Left ventricle myocardium inferior (tissue), 1 donor: ENCODE results near the gene KRTAP10-6. TPM values are rescaled to one million over a fixed set of nuclear protein-coding genes. Genes with fewer than 3 reads are reported as not detected.
"Not testable (repeated sequence)": the region's sequence is repeated elsewhere in the genome, so short reads cannot be mapped to it uniquely, and the experiment has no call there.

Experiments
- DNase-seq: peaks from one replicate; pipeline ENCODE4 v3.0.0-alpha.2; 2020
- H3K27ac ChIP-seq: fragments of 200-600 bp; replicated peaks from 2 replicates; pipeline ENCODE4 v1.8.0; 2021
- H3K27me3 ChIP-seq: fragments of 200-600 bp; 2 replicates; pipeline ENCODE4 v1.8.0; 2021; ENCODE audit warnings: low read depth
- H3K36me3 ChIP-seq: fragments of 200-600 bp; 2 replicates; pipeline ENCODE4 v1.8.0; 2021
- H3K4me1 ChIP-seq: fragments of 200-600 bp; 2 replicates; pipeline ENCODE4 v1.8.0; 2021
- H3K4me3 ChIP-seq: fragments of 200-600 bp; 2 replicates; pipeline ENCODE4 v1.8.0; 2021; ENCODE audit warnings: mild to moderate bottlenecking, moderate library complexity
- H3K9me3 ChIP-seq: fragments of 200-600 bp; replicated peaks from 2 replicates; pipeline ENCODE4 v1.8.0; 2021
- intact Hi-C: fragments of 100-400 bp; cut with micrococcal nuclease; formaldehyde crosslinking; loops from one replicate; pipeline ENCODE4 v1.11.0; 2022
- total RNA-seq: library from RNA; stranded (reverse); fragmentation: NEBNext Ultra II Directional; extraction: Animal tissue kit (Norgen Biotek cat#: 25700); gene quantifications from one replicate; pipeline ENCODE4 v1.2.1, GENCODE V29; 2021
- TF ChIP-seq, protein P1 (sequence below): fragments of 200-600 bp; IDR thresholded peaks from 2 replicates; pipeline ENCODE4 v1.8.0; 2021; ENCODE audit warnings: antibody characterized with exemption, mild to moderate bottlenecking, borderline replicate concordance
- donor health status: DM: no; HTN: yes; CAD: no; lungs with severe emphysema.

KRTAP10-6 gene
- total RNA-seq, 1 donor from 2014 or later = not detected

GRCh38 chr21:44555200-44555875, 37.0 kb downstream of the KRTAP10-6 start:
- Histone ChIP-seq H3K27me3 (peaks cover 70% of the 10 kb centered on the region), H3K9me3 (peaks cover 13% of the 10 kb centered on the region), H3K4me3 (no peak overlapping the region), H3K4me1 (no peaks in the 10 kb centered on the region), H3K27ac (no peak overlapping the region), H3K36me3 (no peaks in the 10 kb centered on the region)
- TF ChIP-seq, protein P1, sequence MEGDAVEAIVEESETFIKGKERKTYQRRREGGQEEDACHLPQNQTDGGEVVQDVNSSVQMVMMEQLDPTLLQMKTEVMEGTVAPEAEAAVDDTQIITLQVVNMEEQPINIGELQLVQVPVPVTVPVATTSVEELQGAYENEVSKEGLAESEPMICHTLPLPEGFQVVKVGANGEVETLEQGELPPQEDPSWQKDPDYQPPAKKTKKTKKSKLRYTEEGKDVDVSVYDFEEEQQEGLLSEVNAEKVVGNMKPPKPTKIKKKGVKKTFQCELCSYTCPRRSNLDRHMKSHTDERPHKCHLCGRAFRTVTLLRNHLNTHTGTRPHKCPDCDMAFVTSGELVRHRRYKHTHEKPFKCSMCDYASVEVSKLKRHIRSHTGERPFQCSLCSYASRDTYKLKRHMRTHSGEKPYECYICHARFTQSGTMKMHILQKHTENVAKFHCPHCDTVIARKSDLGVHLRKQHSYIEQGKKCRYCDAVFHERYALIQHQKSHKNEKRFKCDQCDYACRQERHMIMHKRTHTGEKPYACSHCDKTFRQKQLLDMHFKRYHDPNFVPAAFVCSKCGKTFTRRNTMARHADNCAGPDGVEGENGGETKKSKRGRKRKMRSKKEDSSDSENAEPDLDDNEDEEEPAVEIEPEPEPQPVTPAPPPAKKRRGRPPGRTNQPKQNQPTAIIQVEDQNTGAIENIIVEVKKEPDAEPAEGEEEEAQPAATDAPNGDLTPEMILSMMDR = no peak
- no peak for DNase-seq
- intact Hi-C loops = no loop called here

DNA sequence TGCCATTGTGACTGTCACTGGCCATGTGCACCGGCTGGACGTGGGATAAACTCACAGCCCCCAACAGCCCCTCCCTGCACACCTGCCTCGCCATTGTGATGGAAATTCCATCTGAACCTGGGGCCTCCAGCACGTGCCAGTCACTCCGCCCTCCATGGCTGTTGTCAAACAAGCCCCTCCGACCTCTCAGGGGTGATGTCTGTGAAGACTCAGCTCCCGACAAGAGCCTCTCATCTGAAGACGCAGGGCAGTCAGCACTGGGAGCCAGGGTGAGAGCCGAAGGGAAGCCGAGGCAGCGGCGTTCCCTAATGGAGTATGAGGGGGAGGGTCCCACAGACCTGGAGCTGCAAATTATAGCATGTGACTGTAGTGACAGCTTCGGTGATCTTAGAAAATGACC, 39.6 kb downstream of the KRTAP10-6 start:
- TF ChIP-seq, protein P1 = no peak
- no peak for DNase-seq
- Histone ChIP-seq H3K27ac (no peak overlapping the region), H3K4me3 (no peak overlapping the region), H3K4me1 (no peaks in the 10 kb centered on the region), H3K36me3 (no peaks in the 10 kb centered on the region), H3K9me3 (no peaks in the 10 kb centered on the region), H3K27me3 (peaks cover 89% of the 10 kb centered on the region)
- intact Hi-C loops = no loop called here

DNA sequence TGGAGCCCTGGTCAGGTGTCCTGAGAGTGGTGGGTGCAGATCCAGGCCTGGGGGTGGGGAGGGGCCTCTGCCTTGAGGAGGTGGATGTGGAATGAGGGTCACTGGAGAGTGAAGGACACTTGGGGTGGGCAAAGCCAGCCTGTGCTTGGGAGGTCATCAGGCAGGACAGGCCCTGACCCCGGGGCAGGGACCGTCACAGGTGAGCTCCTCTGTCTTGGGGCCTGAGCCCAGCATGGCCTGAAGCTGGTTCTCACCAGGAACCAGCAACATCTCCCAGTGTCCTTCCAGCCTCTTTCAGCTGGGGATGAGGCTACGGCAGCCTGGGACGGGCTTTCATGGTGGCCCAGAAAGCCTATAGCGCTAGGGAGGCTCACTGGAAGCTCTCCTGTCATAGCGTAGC, 40.2 kb downstream of the KRTAP10-6 start:
- Histone ChIP-seq H3K27ac (no peak overlapping the region), H3K4me3 (no peak overlapping the region), H3K4me1 (no peaks in the 10 kb centered on the region), H3K36me3 (no peaks in the 10 kb centered on the region), H3K9me3 (peaks cover 3% of the 10 kb centered on the region), H3K27me3 (peaks cover 89% of the 10 kb centered on the region)
- TF ChIP-seq, protein P1 = no peak
- no peak for DNase-seq
- intact Hi-C loops = no loop called here

- Histone ChIP-seq H3K4me1 (no peaks in the 10 kb centered on the region), H3K27me3 (peaks cover 83% of the 10 kb centered on the region), H3K27ac (no peak within 1 kb of the TSS), H3K36me3 (no peaks in the 10 kb centered on the region), H3K4me3 (no peak within 1 kb of the TSS), H3K9me3 (peaks cover 10% of the 10 kb centered on the region)
- intact Hi-C loops = no loop called here
- TF ChIP-seq, protein P1 = no peak
- DNase-seq = no peak
Measured at GRCh38 chr21:44551340-44551961, 40.9 kb downstream of the KRTAP10-6 start, which contains the start of gene KRTAP10-2. Gene KRTAP10-2 (minus strand): TSS chr21:44551505. CDS start chr21:44551458, 47 bp downstream.

DNA sequence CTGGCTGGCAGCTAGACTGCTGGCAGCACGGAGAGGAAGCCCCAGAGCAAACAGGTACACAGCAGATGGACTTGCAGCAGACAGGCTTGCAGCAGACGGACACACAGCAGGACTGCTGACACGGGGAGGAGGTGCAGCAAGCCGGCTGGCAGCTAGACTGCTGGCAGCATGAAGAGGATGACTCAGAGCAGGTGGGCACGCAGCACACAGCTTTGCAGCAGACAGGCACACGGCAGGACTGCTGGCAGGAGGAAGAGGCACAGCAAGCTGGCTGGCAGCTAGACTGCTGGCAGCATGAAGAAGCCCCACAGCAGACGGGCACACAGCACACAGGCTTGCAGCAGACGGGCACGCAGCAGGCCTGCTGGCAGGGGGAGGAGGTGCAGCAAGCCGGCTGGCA, 41.5 kb downstream of the KRTAP10-6 start:
- Histone ChIP-seq H3K27me3 (peaks cover 77% of the 10 kb centered on the region), H3K36me3 (no peaks in the 10 kb centered on the region), H3K9me3 (peaks cover 16% of the 10 kb centered on the region), H3K4me3 (no peak overlapping the region), H3K27ac (no peak overlapping the region), H3K4me1 (no peaks in the 10 kb centered on the region)
- intact Hi-C loops = no loop called here
- TF ChIP-seq, protein P1 = no peak
- DNase-seq = no peak

DNA sequence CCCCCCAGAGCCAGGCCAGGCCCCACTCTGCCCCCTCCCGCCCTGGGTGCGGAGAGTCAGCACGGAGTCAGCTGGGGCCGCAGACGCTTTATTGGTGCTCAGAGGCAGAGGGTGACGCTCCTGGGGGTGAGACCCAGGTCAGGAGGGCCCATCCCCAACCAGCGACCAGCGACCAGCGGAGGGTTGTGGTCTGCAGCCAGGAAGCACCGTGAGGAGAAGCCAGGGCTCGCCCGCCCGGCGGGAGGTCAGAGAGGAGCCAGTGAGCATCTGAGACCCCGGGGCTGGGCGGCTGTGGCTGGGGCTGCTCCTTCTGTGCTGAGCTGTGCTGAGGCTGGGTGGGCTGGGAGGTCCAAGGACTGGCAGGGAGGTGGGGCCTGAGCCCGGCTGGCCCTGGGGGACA, 42.0 kb downstream of the KRTAP10-6 start:
- intact Hi-C loops, H3K27ac ChIP-seq, H3K4me1 ChIP-seq, H3K36me3 ChIP-seq, H3K4me3 ChIP-seq, DNase-seq: not testable (repeated sequence)
- Histone ChIP-seq H3K9me3 (peaks cover 19% of the 10 kb centered on the region), H3K27me3 (peaks cover 72% of the 10 kb centered on the region)
